K562 (cell line): Measurements from ENCODE around the gene CIAO3. TPM values are rescaled to one million over a fixed set of nuclear protein-coding genes. Genes with fewer than 3 reads are reported as not detected.

ENCODE experiments used
- CAMTA2 ChIP-seq: fragments of 250-450 bp; sonication (Bioruptor Pico); conservative IDR thresholded peaks from 2 replicates; pipeline ENCODE4 v1.5.1; 2022
- DNMT1 ChIP-seq: fragments of 450-650 bp; IDR thresholded peaks from 2 replicates; pipeline ENCODE4 v1.6.1; 2016; ENCODE audit warnings: antibody characterized with exemption, mild to moderate bottlenecking
- RBM22 ChIP-seq: fragments of 200-400 bp; formaldehyde crosslinking; IDR thresholded peaks from 2 replicates; pipeline ENCODE4 v1.6.1; 2018; ENCODE audit warnings: low read length, low read depth; ENCODE audit not compliant: poor library complexity, severe bottlenecking
- YY1 ChIP-seq, 3 experiments: IDR thresholded peaks; 2 replicates each; pipeline ENCODE4 v1.6.1; 2011; ENCODE audit warnings: low read length in 2 of 3, mild to moderate bottlenecking in 2 of 3, moderate library complexity in 2 of 3, borderline replicate concordance in 1 of 3, control low read depth in 1 of 3, low read depth in 1 of 3; ENCODE audit not compliant: insufficient read depth in 3 of 3, insufficient replicate concordance in 2 of 3, control insufficient read depth in 1 of 3, insufficient read length in 1 of 3; ENCODE audit errors: extremely low read depth in 1 of 3
- ZBTB1 ChIP-seq: sonication (generic); formaldehyde crosslinking; IDR thresholded peaks from 2 replicates; pipeline ENCODE4 v1.8.1; 2023; ENCODE audit warnings: missing genetic modification reagents, low read depth, mild to moderate bottlenecking, borderline replicate concordance
- ZC3H4 ChIP-seq: sonication (generic); formaldehyde crosslinking; IDR thresholded peaks from 2 replicates; pipeline ENCODE4 v1.9.0; 2021; ENCODE audit warnings: missing genetic modification reagents, borderline replicate concordance
- ZNF140 ChIP-seq: fragments of 250-450 bp; sonication (Bioruptor Pico); IDR thresholded peaks from 2 replicates; pipeline ENCODE4 v1.8.0; 2021; ENCODE audit warnings: moderate library complexity, mild to moderate bottlenecking, inconsistent platforms
- polyA plus RNA-seq, 8 experiments: library from polyadenylated mRNA; depleted of rRNA in 4 of 8; stranded (reverse) in 5 of 8; unstranded in 3 of 8; fragments of >200 nt; fragmentation: Nextera tagmentation in 2 of 8; fragmentation: Illumina TruSeq in 1 of 8; extraction: Ambion mirVana in 2 of 8; extraction: Trizol in 1 of 8; gene quantifications; 2 replicates each; pipeline versions ENCODE4 v1.2.1 to v1.2.3, GENCODE V29; 2011 to 2014; ENCODE audit warnings: inconsistent platforms in 1 of 8, missing spikeins in 1 of 8
- total RNA-seq, 7 experiments: library from RNA; depleted of rRNA in 6 of 7; stranded (reverse); fragments of >200 nt in 6 of 7; fragmentation: Illumina TruSeq in 2 of 7; extraction: Trizol in 2 of 7; gene quantifications; 2 replicates each; pipeline versions ENCODE4 v1.2.1 to v1.2.3, GENCODE V29; 2011 to 2021; ENCODE audit warnings: low replicate concordance in 1 of 7
- TF ChIP-seq, protein P1 (sequence below): IDR thresholded peaks from 2 replicates; pipeline ENCODE4 v1.6.1; 2012; ENCODE audit warnings: low read depth, low read length, improper control_type of control experiment, borderline replicate concordance
- TF ChIP-seq, protein P2 (sequence below): sonication (generic); formaldehyde crosslinking; IDR thresholded peaks from 2 replicates; pipeline ENCODE4 v1.8.0; 2023; ENCODE audit warnings: mild to moderate bottlenecking, missing genetic modification reagents

CIAO3 gene
- total and polyA plus RNA-seq, 9 of the 15 experiments (the other 6 are each of a cell fraction or from before 2014, with no cell fraction given), result 2.2 to 35.6 (median 18.7) TPM

DNA sequence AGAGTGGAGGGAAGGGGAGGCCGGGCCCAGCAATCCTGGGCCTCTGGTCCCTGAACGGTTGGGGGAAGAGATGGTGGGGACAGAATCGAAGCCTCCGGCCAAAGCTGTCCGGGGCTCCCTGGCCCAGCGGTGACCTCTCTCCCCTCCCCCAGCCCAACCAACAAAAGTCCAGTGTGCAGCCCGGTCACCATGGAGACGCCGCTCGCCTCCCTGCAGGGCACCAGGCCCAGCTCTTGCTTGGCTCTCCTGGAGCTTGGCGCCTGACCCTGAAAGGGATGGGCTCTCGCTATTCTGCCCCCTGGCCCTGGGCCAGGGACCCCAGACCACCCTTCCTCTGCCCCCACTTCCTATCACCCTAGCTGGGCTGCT is 24.6 kb downstream of the CIAO3 start (continued):
- TF ChIP-seq, protein P1, sequence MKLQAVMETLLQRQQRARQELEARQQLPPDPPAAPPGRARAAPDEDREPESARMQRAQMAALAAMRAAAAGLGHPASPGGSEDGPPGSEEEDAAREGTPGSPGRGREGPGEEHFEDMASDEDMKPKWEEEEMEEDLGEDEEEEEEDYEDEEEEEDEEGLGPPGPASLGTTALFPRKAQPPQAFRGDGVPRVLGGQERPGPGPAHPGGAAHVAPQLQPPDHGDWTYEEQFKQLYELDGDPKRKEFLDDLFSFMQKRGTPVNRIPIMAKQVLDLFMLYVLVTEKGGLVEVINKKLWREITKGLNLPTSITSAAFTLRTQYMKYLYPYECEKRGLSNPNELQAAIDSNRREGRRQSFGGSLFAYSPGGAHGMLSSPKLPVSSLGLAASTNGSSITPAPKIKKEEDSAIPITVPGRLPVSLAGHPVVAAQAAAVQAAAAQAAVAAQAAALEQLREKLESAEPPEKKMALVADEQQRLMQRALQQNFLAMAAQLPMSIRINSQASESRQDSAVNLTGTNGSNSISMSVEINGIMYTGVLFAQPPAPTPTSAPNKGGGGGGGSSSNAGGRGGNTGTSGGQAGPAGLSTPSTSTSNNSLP, result no peak
- TF ChIP-seq RBM22 (peak; percentile 42), YY1 (IDR thresholded peaks at IDR 0.05; ENCODE audit: borderline replicate concordance in 1 of 3, control insufficient read depth in 1 of 3, extremely low read depth in 1 of 3, insufficient read depth in 3 of 3, insufficient read length in 1 of 3, insufficient replicate concordance in 2 of 3, low read depth in 1 of 3, low read length in 2 of 3) (peak in 1 of 3 experiments; percentile 7), ZNF140 (CRISPR knock-in tag) (no peak), CAMTA2 (no peak), ZC3H4 (no peak), ZBTB1 (CRISPR knock-in tag) (no peak), DNMT1 (no peak)
- TF ChIP-seq, protein P2, sequence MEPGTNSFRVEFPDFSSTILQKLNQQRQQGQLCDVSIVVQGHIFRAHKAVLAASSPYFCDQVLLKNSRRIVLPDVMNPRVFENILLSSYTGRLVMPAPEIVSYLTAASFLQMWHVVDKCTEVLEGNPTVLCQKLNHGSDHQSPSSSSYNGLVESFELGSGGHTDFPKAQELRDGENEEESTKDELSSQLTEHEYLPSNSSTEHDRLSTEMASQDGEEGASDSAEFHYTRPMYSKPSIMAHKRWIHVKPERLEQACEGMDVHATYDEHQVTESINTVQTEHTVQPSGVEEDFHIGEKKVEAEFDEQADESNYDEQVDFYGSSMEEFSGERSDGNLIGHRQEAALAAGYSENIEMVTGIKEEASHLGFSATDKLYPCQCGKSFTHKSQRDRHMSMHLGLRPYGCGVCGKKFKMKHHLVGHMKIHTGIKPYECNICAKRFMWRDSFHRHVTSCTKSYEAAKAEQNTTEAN (CRISPR knock-in tag), result no peak
